ENCODE results near the gene DERA.

GRCh38 chr12:15936751-15937150 is 25.6 kb downstream of the DERA start:
- TF ChIP-seq CTCF (tag by site-specific recombination; IDR thresholded peaks at IDR 0.05) (no peak), PRDM1 (tag by site-specific recombination; IDR thresholded peaks at IDR 0.05) (no peak), ZNF398 (tag by site-specific recombination; IDR thresholded peaks at IDR 0.05) (no peak), AEBP2 (tag by site-specific recombination; IDR thresholded peaks at IDR 0.05; ENCODE audit: borderline replicate concordance) (no peak), SP7 (tag by site-specific recombination; IDR thresholded peaks at IDR 0.05) (no peak), PRDM10 (tag by site-specific recombination; IDR thresholded peaks at IDR 0.05) (no peak)
- TF ChIP-seq, protein P1, sequence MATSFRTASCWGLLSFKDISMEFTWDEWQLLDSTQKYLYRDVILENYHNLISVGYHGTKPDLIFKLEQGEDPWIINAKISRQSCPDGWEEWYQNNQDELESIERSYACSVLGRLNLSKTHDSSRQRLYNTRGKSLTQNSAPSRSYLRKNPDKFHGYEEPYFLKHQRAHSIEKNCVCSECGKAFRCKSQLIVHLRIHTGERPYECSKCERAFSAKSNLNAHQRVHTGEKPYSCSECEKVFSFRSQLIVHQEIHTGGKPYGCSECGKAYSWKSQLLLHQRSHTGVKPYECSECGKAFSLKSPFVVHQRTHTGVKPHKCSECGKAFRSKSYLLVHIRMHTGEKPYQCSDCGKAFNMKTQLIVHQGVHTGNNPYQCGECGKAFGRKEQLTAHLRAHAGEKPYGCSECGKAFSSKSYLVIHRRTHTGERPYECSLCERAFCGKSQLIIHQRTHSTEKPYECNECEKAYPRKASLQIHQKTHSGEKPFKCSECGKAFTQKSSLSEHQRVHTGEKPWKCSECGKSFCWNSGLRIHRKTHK (tag by site-specific recombination; IDR thresholded peaks at IDR 0.05), result no peak

Data from HEK293 (cell line).